CD4-positive, alpha-beta T cell treated with Interleukin-15 for 4 hours (primary cell): ENCODE measurements around the gene TMEM95.
"Not testable (repeated sequence)": the region's sequence is repeated elsewhere in the genome, so short reads cannot be mapped to it uniquely, and the experiment has no call there.

Source experiments
- DNase-seq: peaks from one replicate; pipeline ENCODE4 v3.0.0-alpha.2; 2020; ENCODE audit warnings: low spot score

Gene TMEM95

GRCh38 chr17:7346761-7347614 is 8.0 kb upstream of the TMEM95 start:
- no peak for DNase-seq

- no peak for DNase-seq
These were observed 7.1 kb upstream of the TMEM95 start for GRCh38 chr17:7347630-7348477.

GRCh38 chr17:7348478-7349242 is 6.3 kb upstream of the TMEM95 start:
- no peak for DNase-seq

- DNase-seq: peak; percentile 81
These were observed 3.1 kb upstream of the TMEM95 start, which contains the start of gene KCTD11 for GRCh38 chr17:7351665-7352502. TSS of gene KCTD11 (plus strand) at chr17:7352162.

- peak; percentile 11 for DNase-seq
These were observed 2.5 kb upstream of the TMEM95 start for GRCh38 chr17:7352503-7352889.

GRCh38 chr17:7352910-7353635 is 1.9 kb upstream of the TMEM95 start:
- DNase-seq: no peak

- DNase-seq: peak; percentile 70
These were observed 603 bp upstream of the TMEM95 start for GRCh38 chr17:7354262-7354843.

GRCh38 chr17:7355573-7355972 is 617 bp downstream of the TMEM95 start:
- DNase-seq: no peak

GRCh38 chr17:7356072-7356549 is 1.2 kb downstream of the TMEM95 start:
- DNase-seq: peak; percentile 88

GRCh38 chr17:7356756-7357155 is 1.8 kb downstream of the TMEM95 start:
- DNase-seq: no peak

GRCh38 chr17:7357381-7357780 is 2.4 kb downstream of the TMEM95 start:
- DNase-seq: no peak

- no peak for DNase-seq
These were observed 7.0 kb downstream of the TMEM95 start for GRCh38 chr17:7361906-7362305.

- no peak for DNase-seq
These were observed 8.4 kb downstream of the TMEM95 start for GRCh38 chr17:7363311-7363710.

GRCh38 chr17:7365963-7366362 is 11.0 kb downstream of the TMEM95 start:
- not testable (repeated sequence) for DNase-seq

GRCh38 chr17:7367083-7367482 is 12.1 kb downstream of the TMEM95 start:
- DNase-seq: no peak

- DNase-seq: no peak
These were observed 13.1 kb downstream of the TMEM95 start for GRCh38 chr17:7367918-7368598.

- not testable (repeated sequence) for DNase-seq
These were observed 13.6 kb downstream of the TMEM95 start for GRCh38 chr17:7368599-7368994.

- no peak for DNase-seq
These were observed 14.9 kb downstream of the TMEM95 start for GRCh38 chr17:7369825-7370224.

- no peak for DNase-seq
These were observed 15.9 kb downstream of the TMEM95 start for GRCh38 chr17:7370853-7371252.
